ENCODE data around the gene ZNF716. TPM values are rescaled to one million over a fixed set of nuclear protein-coding genes. Genes with fewer than 3 reads are reported as not detected.

ZNF716 gene
- total and polyA plus RNA-seq, 11 donors: not detected

GRCh38 chr7:57423768-57424167, 26.2 kb upstream of the ZNF716 start:
- no peak for ATAC-seq
- peaks cover 0 to 12% (median 0%) of the 10 kb centered on the region in 12 donors for H3K9me3 ChIP-seq
- DNase-seq: no peak
- H3K36me3 ChIP-seq: peaks cover 0 to under 1% (median 0%) of the 10 kb centered on the region in 9 donors
- intact Hi-C loops (cut with DNase I): no loop called here
- TF ChIP-seq CTCF (IDR thresholded peaks at IDR 0.05) (peak in 1 of 12 donors; percentile 4), POLR2A (IDR thresholded peaks at IDR 0.05) (no peak)
- H3K27me3 ChIP-seq: peaks cover 0 to 8% (median 0%) of the 10 kb centered on the region in 9 donors
- WGBS, 4 donors: 48 to 61% (median 54%) methylated on average over 3 of the region's 3 CpGs
- H3K4me3 ChIP-seq: no peak overlapping the region
- no peak overlapping the region for H3K27ac ChIP-seq
- no peaks in the 10 kb centered on the region for H3K4me1 ChIP-seq

- no peaks in the 10 kb centered on the region for H3K4me1 ChIP-seq
- no peak overlapping the region for H3K27ac ChIP-seq
- H3K4me3 ChIP-seq: no peak overlapping the region
- DNase-seq: no peak
- H3K36me3 ChIP-seq: no peaks in the 10 kb centered on the region
- intact Hi-C loops (cut with DNase I): no loop called here
- H3K27me3 ChIP-seq: peaks cover 0 to 8% (median 0%) of the 10 kb centered on the region in 9 donors
- ATAC-seq: peak in 1 of 4 donors; percentile 15
- TF ChIP-seq CTCF (IDR thresholded peaks at IDR 0.05): no peak
- no peak for TF ChIP-seq POLR2A (IDR thresholded peaks at IDR 0.05)
- 42 to 61% (median 51%) methylated on average over 25 to 89 of the region's 89 CpGs for WGBS, 4 donors
- peaks cover 0 to 10% (median 0%) of the 10 kb centered on the region in 12 donors for H3K9me3 ChIP-seq
Observed at GRCh38 chr7:57424515-57425238, 25.3 kb upstream of the ZNF716 start.

GRCh38 chr7:57425239-57425944, 24.6 kb upstream of the ZNF716 start:
- Histone ChIP-seq H3K4me3 (no peak overlapping the region), H3K27ac (no peak overlapping the region), H3K9me3 (peaks cover 0 to 10% (median 0%) of the 10 kb centered on the region in 12 donors), H3K4me1 (no peaks in the 10 kb centered on the region), H3K36me3 (no peaks in the 10 kb centered on the region), H3K27me3 (peaks cover 0 to 8% (median 0%) of the 10 kb centered on the region in 9 donors)
- intact Hi-C loops (cut with DNase I): no loop called here
- TF ChIP-seq CTCF (IDR thresholded peaks at IDR 0.05) (no peak), POLR2A (IDR thresholded peaks at IDR 0.05) (no peak)
- DNase-seq: no peak
- 64 to 76% (median 72%) methylated on average over 15 to 39 of the region's 39 CpGs for whole genome bisulfite sequencing, 4 donors
- ATAC-seq: peak in 1 of 4 donors; percentile 13

- WGBS, 4 donors: 62 to 81% (median 68%) methylated on average over 21 to 29 of the region's 29 CpGs
- no peak overlapping the region for H3K27ac ChIP-seq
- no peaks in the 10 kb centered on the region for H3K36me3 ChIP-seq
- intact Hi-C loops (cut with DNase I): no loop called here
- no peak for DNase-seq
- H3K9me3 ChIP-seq: peaks cover 0 to 10% (median 0%) of the 10 kb centered on the region in 12 donors
- H3K4me1 ChIP-seq: no peaks in the 10 kb centered on the region
- ATAC-seq: peak in 1 of 4 donors; percentile 13
- peaks cover 0 to 8% (median 0%) of the 10 kb centered on the region in 9 donors for H3K27me3 ChIP-seq
- TF ChIP-seq POLR2A (IDR thresholded peaks at IDR 0.05) (no peak), CTCF (IDR thresholded peaks at IDR 0.05) (peak in 11 of 12 donors; percentile 28 to 50 (median 40))
- no peak overlapping the region for H3K4me3 ChIP-seq
Observed at GRCh38 chr7:57425969-57426628, 23.9 kb upstream of the ZNF716 start.

Data from heart left ventricle (tissue), 16 donors.